SK-N-SH treated with all-trans-retinoic acid at 6 μM for 48 hours (cell line): ENCODE measurements around the gene CPHXL2.

Experiments
- ATAC-seq: fragments of 200-7000 bp; cut with Tn5 transposase; 3 replicates; pipeline ENCODE4 v1.9.1; 2020; ENCODE audit warnings: mild to moderate bottlenecking, moderate library complexity
- ARNTL ChIP-seq: fragments of 450-650 bp; formaldehyde crosslinking; IDR thresholded peaks from 2 replicates; pipeline ENCODE4 v1.5.0; 2020; ENCODE audit warnings: low read depth, mild to moderate bottlenecking, moderate library complexity, borderline replicate concordance
- BACH2 ChIP-seq: fragments of 250-450 bp; sonication (Bioruptor Pico); IDR thresholded peaks from 2 replicates; pipeline ENCODE4 v1.9.0; 2021; ENCODE audit warnings: mild to moderate bottlenecking, borderline replicate concordance
- CREB5 ChIP-seq: fragments of 250-450 bp; sonication (Bioruptor Pico); IDR thresholded peaks from 2 replicates; pipeline ENCODE4 v1.5.1; 2020; ENCODE audit warnings: low read depth, mild to moderate bottlenecking, moderate library complexity
- ESRRG ChIP-seq: fragments of 250-450 bp; sonication (Bioruptor Pico); IDR thresholded peaks from 2 replicates; pipeline ENCODE4 v1.6.1; 2021; ENCODE audit warnings: mild to moderate bottlenecking
- GLIS3 ChIP-seq: fragments of 250-450 bp; sonication (Bioruptor Pico); IDR thresholded peaks from 2 replicates; pipeline ENCODE4 v1.5.0; 2020; ENCODE audit warnings: mild to moderate bottlenecking, moderate library complexity
- ISL1 ChIP-seq: fragments of 250-450 bp; sonication (Bioruptor Pico); IDR thresholded peaks from 2 replicates; pipeline ENCODE4 v2.1.2; 2022; ENCODE audit warnings: mild to moderate bottlenecking, moderate library complexity
- OSR1 ChIP-seq: fragments of 250-450 bp; sonication (Bioruptor Pico); IDR thresholded peaks from 2 replicates; pipeline ENCODE4 v1.8.0; 2022; ENCODE audit warnings: moderate library complexity, mild to moderate bottlenecking, inconsistent platforms
- PATZ1 ChIP-seq: fragments of 250-450 bp; sonication (Bioruptor Pico); IDR thresholded peaks from 2 replicates; pipeline ENCODE4 v1.8.0; 2020; ENCODE audit warnings: mild to moderate bottlenecking, moderate library complexity, borderline replicate concordance
- PPARA ChIP-seq: fragments of 250-450 bp; sonication (Bioruptor Pico); IDR thresholded peaks from 2 replicates; pipeline ENCODE4 v1.5.0; 2020; ENCODE audit warnings: mild to moderate bottlenecking, borderline replicate concordance
- RARB ChIP-seq: fragments of 250-450 bp; sonication (Bioruptor Pico); IDR thresholded peaks from 2 replicates; pipeline ENCODE4 v1.8.0; 2021; ENCODE audit warnings: mild to moderate bottlenecking, moderate library complexity
- SNAI2 ChIP-seq: fragments of 250-450 bp; sonication (Bioruptor Pico); IDR thresholded peaks from 2 replicates; pipeline ENCODE4 v1.5.0; 2020; ENCODE audit warnings: mild to moderate bottlenecking, moderate library complexity
- TCF4 ChIP-seq: fragments of 250-450 bp; sonication (Bioruptor Pico); IDR thresholded peaks from 2 replicates; pipeline ENCODE4 v1.8.0; 2021; ENCODE audit warnings: mild to moderate bottlenecking, moderate library complexity, borderline replicate concordance
- TOX ChIP-seq: fragments of 250-450 bp; sonication (Bioruptor Pico); IDR thresholded peaks from 2 replicates; pipeline ENCODE4 v1.8.0; 2021; ENCODE audit warnings: mild to moderate bottlenecking, moderate library complexity, borderline replicate concordance
- TSHZ2 ChIP-seq: fragments of 250-450 bp; sonication (Bioruptor Pico); IDR thresholded peaks from 2 replicates; pipeline ENCODE4 v1.5.0; 2020; ENCODE audit warnings: mild to moderate bottlenecking, moderate library complexity
- ZC3H10 ChIP-seq: fragments of 250-450 bp; sonication (Bioruptor Pico); IDR thresholded peaks from 2 replicates; pipeline ENCODE4 v1.5.1; 2021; ENCODE audit warnings: mild to moderate bottlenecking, moderate library complexity
- ZNF565 ChIP-seq: fragments of 450-650 bp; formaldehyde crosslinking; conservative IDR thresholded peaks from 2 replicates; pipeline ENCODE4 v1.5.0; 2020; ENCODE audit warnings: low read depth, mild to moderate bottlenecking, moderate library complexity
- ZNF70 ChIP-seq: fragments of 450-650 bp; formaldehyde crosslinking; IDR thresholded peaks from 2 replicates; pipeline ENCODE4 v1.5.0; 2020; ENCODE audit warnings: mild to moderate bottlenecking, moderate library complexity
- ZNF8 ChIP-seq: fragments of 450-650 bp; formaldehyde crosslinking; IDR thresholded peaks from 2 replicates; pipeline ENCODE4 v1.5.0; 2020; ENCODE audit warnings: mild to moderate bottlenecking, moderate library complexity
- TF ChIP-seq, protein P1 (sequence below): fragments of 250-450 bp; sonication (Bioruptor Pico); IDR thresholded peaks from 2 replicates; pipeline ENCODE4 v1.8.0; 2021; ENCODE audit warnings: low read depth, mild to moderate bottlenecking, moderate library complexity, borderline replicate concordance

Gene CPHXL2

GRCh38 chr16:75687361-75687760 lies 10.6 kb upstream of the CPHXL2 start:
- TF ChIP-seq PATZ1 (CRISPR knock-in tag) (no peak), ZNF565 (no peak), SNAI2 (no peak), ZNF8 (CRISPR knock-in tag) (no peak)
- TF ChIP-seq, all 23 proteins: peak for 0
- no peak for ATAC-seq

- ATAC-seq: no peak
- TF ChIP-seq ISL1 (no peak), ESRRG (CRISPR knock-in tag) (no peak), CREB5 (no peak), ZC3H10 (CRISPR knock-in tag) (no peak), OSR1 (CRISPR knock-in tag) (no peak)
- TF ChIP-seq, protein P1, sequence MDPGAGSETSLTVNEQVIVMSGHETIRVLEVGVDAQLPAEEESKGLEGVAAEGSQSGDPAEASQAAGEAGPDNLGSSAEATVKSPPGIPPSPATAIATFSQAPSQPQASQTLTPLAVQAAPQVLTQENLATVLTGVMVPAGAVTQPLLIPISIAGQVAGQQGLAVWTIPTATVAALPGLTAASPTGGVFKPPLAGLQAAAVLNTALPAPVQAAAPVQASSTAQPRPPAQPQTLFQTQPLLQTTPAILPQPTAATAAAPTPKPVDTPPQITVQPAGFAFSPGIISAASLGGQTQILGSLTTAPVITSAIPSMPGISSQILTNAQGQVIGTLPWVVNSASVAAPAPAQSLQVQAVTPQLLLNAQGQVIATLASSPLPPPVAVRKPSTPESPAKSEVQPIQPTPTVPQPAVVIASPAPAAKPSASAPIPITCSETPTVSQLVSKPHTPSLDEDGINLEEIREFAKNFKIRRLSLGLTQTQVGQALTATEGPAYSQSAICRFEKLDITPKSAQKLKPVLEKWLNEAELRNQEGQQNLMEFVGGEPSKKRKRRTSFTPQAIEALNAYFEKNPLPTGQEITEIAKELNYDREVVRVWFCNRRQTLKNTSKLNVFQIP: no peak
Observed at GRCh38 chr16:75682308-75682707, 5.5 kb upstream of the CPHXL2 start.

DNA sequence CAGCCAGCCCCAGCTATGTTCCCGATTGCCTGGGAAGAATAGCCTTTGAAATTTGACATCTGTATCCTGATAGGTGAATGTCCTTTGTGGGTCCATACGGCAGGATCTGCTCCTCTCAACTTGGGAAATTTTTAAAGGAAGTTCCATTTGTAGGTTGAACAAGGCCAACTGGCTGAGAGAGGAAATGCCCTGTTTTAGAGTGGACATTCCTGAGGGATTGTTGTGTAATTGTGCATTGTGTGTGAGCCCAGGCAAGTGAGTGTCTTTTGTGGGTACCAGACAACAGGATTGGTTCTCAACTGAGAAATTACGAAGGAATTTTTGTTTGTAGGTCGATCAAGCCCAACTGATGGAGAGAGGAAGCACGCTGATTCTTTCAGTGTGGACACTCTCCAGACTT lies 2.6 kb upstream of the CPHXL2 start:
- no peak for ATAC-seq
- TF ChIP-seq PPARA (no peak), TOX (no peak), TSHZ2 (CRISPR knock-in tag) (no peak), ISL1 (no peak), ZNF70 (no peak), SNAI2 (no peak)
- TF ChIP-seq, protein P1: no peak

GRCh38 chr16:75667503-75667902 lies 9.3 kb downstream of the CPHXL2 start:
- no peak for ATAC-seq
- TF ChIP-seq TOX: no peak
- TF ChIP-seq BACH2: no peak
- TF ChIP-seq, protein P1: no peak
- no peak for TF ChIP-seq SNAI2
- TF ChIP-seq GLIS3: no peak
- TF ChIP-seq RARB: no peak
- TF ChIP-seq TCF4 (CRISPR knock-in tag): no peak
- no peak for TF ChIP-seq ARNTL (CRISPR knock-in tag)
- no peak for TF ChIP-seq PPARA
- no peak for TF ChIP-seq ZNF565
- no peak for TF ChIP-seq ISL1
- no peak for TF ChIP-seq CREB5
- TF ChIP-seq ZNF70: no peak
